NT2/D1 (cell line): ENCODE measurements around the gene BTF3L4.

Experiments
- YY1 ChIP-seq: IDR thresholded peaks from 2 replicates; pipeline ENCODE4 v1.6.1; 2011; ENCODE audit not compliant: insufficient read length, insufficient read depth
- ZNF274 ChIP-seq: IDR thresholded peaks from 2 replicates; pipeline ENCODE4 v1.6.1; 2011; ENCODE audit warnings: mild to moderate bottlenecking, low read depth, low read length

DNA sequence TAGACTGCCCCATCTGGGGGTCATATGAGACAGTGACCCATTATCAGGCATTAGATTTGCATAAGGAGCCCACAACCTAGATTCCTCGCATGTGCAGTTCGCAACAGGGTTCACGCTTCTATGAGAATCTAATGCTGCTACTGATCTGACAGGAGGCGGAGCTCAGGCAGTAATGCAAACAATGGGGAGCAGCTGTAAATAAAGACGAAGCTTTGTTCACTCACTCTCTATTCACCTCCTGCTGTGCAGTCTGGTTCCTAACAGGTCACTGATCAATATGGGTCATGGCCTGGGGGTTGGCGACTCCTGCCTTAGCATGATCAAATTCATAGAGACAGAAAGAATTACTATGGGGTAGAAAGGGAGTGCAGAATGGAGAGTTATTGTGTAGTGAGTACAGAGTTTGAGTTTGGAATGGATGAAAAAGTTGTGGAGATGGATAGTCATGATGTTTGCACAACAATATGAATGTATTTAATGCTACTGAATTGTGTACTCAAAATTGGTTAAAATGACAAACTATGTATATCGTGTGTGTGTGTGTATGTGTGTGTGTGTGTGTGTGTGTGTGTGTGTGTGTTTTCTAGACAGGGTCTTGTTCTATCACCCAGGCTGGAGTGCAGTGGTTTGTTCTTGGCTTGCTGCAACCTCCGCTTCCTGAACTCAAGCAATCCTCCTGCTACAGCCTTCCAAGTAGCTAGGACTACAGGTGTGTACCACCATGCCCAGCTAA, 42.2 kb downstream of the BTF3L4 start:
- TF ChIP-seq ZNF274, result no peak
- no peak for TF ChIP-seq YY1
